OCI-LY7 (cell line): Measurements from ENCODE around the gene HOXC6. TPM values are rescaled to one million over a fixed set of nuclear protein-coding genes. Genes with fewer than 3 reads are reported as not detected.

Experiments
- BruUV-seq: library from RNA; stranded (reverse); fragments of 400-500 nt; replicated peaks from 2 replicates; lab custom pipeline; 2021; lab: Mats Ljungman, UMichigan
- CTCF ChIA-PET: fragments of 300-600 bp; sonication (Branson Sonifier 250); formaldehyde crosslinking; loops from one replicate; lab custom pipeline; 2022; ENCODE audit warnings: antibody characterized with exemption; ENCODE audit not compliant: unreplicated experiment; lab: Charles Lee
- POLR2A ChIA-PET: fragments of 300-600 bp; sonication (Branson Sonifier 250); formaldehyde crosslinking; loops from one replicate; lab custom pipeline; 2022; ENCODE audit warnings: antibody characterized with exemption; lab: Charles Lee
- DNase-seq: peaks from one replicate; pipeline ENCODE4 v3.0.0-alpha.2; 2015; ENCODE audit warnings: low spot score
- H2AFZ ChIP-seq: fragments of 200-600 bp; sonication (generic), shearing (Covaris generic); 2 replicates; pipeline ENCODE4 v1.6.1; 2014; ENCODE audit warnings: mild to moderate bottlenecking, antibody characterized with exemption, low read length, moderate library complexity
- H3K27ac ChIP-seq: fragments of 200-600 bp; sonication (generic); 2 replicates; pipeline ENCODE4 v1.5.1; 2014; ENCODE audit warnings: mixed run types, low read depth, mild to moderate bottlenecking, moderate library complexity, low read length, inconsistent platforms; ENCODE audit not compliant: poor library complexity, severe bottlenecking
- H3K36me3 ChIP-seq: fragments of 200-600 bp; sonication (generic); 2 replicates; pipeline ENCODE4 v1.6.1; 2014; ENCODE audit warnings: mild to moderate bottlenecking, antibody characterized with exemption, low read length, moderate library complexity, mixed read lengths; ENCODE audit not compliant: insufficient read depth
- H3K4me1 ChIP-seq: fragments of 200-600 bp; sonication (generic); 2 replicates; pipeline ENCODE4 v1.5.1; 2014; ENCODE audit warnings: mild to moderate bottlenecking, low read length; ENCODE audit not compliant: insufficient read depth, poor library complexity, severe bottlenecking
- H3K4me2 ChIP-seq: fragments of 200-600 bp; sonication (generic); 2 replicates; pipeline ENCODE4 v1.6.1; 2014; ENCODE audit warnings: mild to moderate bottlenecking, low read length
- H3K4me3 ChIP-seq: fragments of 200-600 bp; sonication (generic); 2 replicates; pipeline ENCODE4 v1.5.1; 2014; ENCODE audit warnings: mild to moderate bottlenecking, low read depth, low read length; ENCODE audit not compliant: poor library complexity, severe bottlenecking
- H3K79me2 ChIP-seq: fragments of 200-600 bp; sonication (generic); 2 replicates; pipeline ENCODE4 v1.6.1; 2016; ENCODE audit warnings: low read depth, mild to moderate bottlenecking, low read length, moderate library complexity, mixed read lengths; ENCODE audit not compliant: insufficient read depth
- H3K9me2 ChIP-seq: fragments of 200-600 bp; sonication (generic); 2 replicates; pipeline ENCODE4 v1.6.1; 2016; ENCODE audit warnings: mild to moderate bottlenecking, low read length, mixed read lengths; ENCODE audit not compliant: insufficient read depth
- H3K9me3 ChIP-seq: fragments of 200-600 bp; sonication (generic); 2 replicates; pipeline ENCODE4 v1.6.1; 2014; ENCODE audit warnings: mild to moderate bottlenecking, mixed run types, low read length, mixed read lengths
- H4K20me1 ChIP-seq: fragments of 200-600 bp; sonication (generic); 2 replicates; pipeline ENCODE4 v1.6.1; 2014; ENCODE audit warnings: mild to moderate bottlenecking, antibody characterized with exemption, low read length, moderate library complexity, mixed read lengths; ENCODE audit not compliant: insufficient read depth
- CTCF ChIP-seq: fragments of 200-600 bp; sonication (generic); conservative IDR thresholded peaks from 2 replicates; pipeline ENCODE4 v1.5.1; 2014; ENCODE audit warnings: mild to moderate bottlenecking, antibody characterized with exemption, low read length, moderate library complexity, mixed read lengths
- EZH2phosphoT487 ChIP-seq: fragments of 200-600 bp; sonication (generic); IDR thresholded peaks from 2 replicates; pipeline ENCODE4 v1.6.1; 2018; ENCODE audit warnings: low read depth, borderline replicate concordance, mild to moderate bottlenecking, mixed run types, antibody characterized with exemption, low read length, moderate library complexity, mixed read lengths
- intact Hi-C: fragments of 100-400 bp; cut with micrococcal nuclease; formaldehyde crosslinking; loops from one replicate; pipeline ENCODE4 v1.10.0; 2022; ENCODE audit not compliant: unreplicated experiment
- total RNA-seq, 2 experiments: library from RNA; depleted of rRNA in 1 of 2; stranded (reverse); fragments of >200 nt in 1 of 2; shearing (Covaris generic) in 1 of 2; gene quantifications; 2 replicates each; pipeline ENCODE4 v1.2.3, GENCODE V29; 2014 to 2022

HOXC6 gene
- total RNA-seq, 2 experiments from 2014 or later = 0.92 to 2.7 TPM

- no TSS peak for BruUV-seq
- Histone ChIP-seq H3K9me3 (no peaks in the 10 kb centered on the region), H3K4me2 (peak overlapping the region; percentile 44; the same call in 1 of the 2 replicates), H4K20me1 (no peaks in the 10 kb centered on the region), H3K4me1 (peaks cover 63% of the 10 kb centered on the region), H3K4me3 (no peak overlapping the region), H3K27ac (no peak overlapping the region), H2AFZ (peak overlapping the region; percentile 39; the same call in 1 of the 2 replicates), H3K9me2 (no peaks in the 10 kb centered on the region), H3K79me2 (no peaks in the 10 kb centered on the region), H3K36me3 (no peaks in the 10 kb centered on the region)
- DNase-seq = no peak
- no peak for TF ChIP-seq CTCF
- no peak for TF ChIP-seq EZH2phosphoT487
- intact Hi-C loops = no loop called here
- CTCF ChIA-PET = no interaction called here
- POLR2A ChIA-PET = no interaction called here
Measured at GRCh38 chr12:54020591-54021405, 7.4 kb upstream of the HOXC6 start.

- no peaks in the 10 kb centered on the region for H4K20me1 ChIP-seq
- H3K9me3 ChIP-seq = no peaks in the 10 kb centered on the region
- ChIA-PET CTCF (no interaction called here), POLR2A (interaction anchor here (0.5 kb wide), 1 partner anchor 54 kb away, joined by 3 read pairs; no protein-coding TSS in a partner anchor)
- no TSS peak for BruUV-seq
- H3K4me2 ChIP-seq = peak overlapping the region; percentile 44; the same call in 1 of the 2 replicates
- DNase-seq = peak; percentile 24
- no peaks in the 10 kb centered on the region for H3K79me2 ChIP-seq
- no peaks in the 10 kb centered on the region for H3K9me2 ChIP-seq
- intact Hi-C loops = no loop called here
- H3K4me1 ChIP-seq = peaks cover 70% of the 10 kb centered on the region
- peak overlapping the region; percentile 39; the same call in 1 of the 2 replicates for H2AFZ ChIP-seq
- H3K36me3 ChIP-seq = no peaks in the 10 kb centered on the region
- TF ChIP-seq CTCF (peak; percentile 58), EZH2phosphoT487 (no peak)
- H3K27ac ChIP-seq = no peak overlapping the region
- H3K4me3 ChIP-seq = no peak overlapping the region
Measured at GRCh38 chr12:54021432-54022013, 6.7 kb upstream of the HOXC6 start.
